Loucy (cell line): Measurements from ENCODE around the gene DDX23.

Source experiments
- H2AFZ ChIP-seq: fragments of 200-600 bp; sonication (generic); 2 replicates; pipeline ENCODE4 v1.6.0; 2016; ENCODE audit warnings: antibody characterized with exemption, mild to moderate bottlenecking, low read length, moderate library complexity
- H3F3A ChIP-seq: fragments of 200-600 bp; 2 replicates; pipeline ENCODE4 v1.6.0; 2016; ENCODE audit warnings: antibody characterized with exemption, low read depth, mild to moderate bottlenecking
- H3K27me3 ChIP-seq: fragments of 200-600 bp; sonication (generic); 2 replicates; pipeline ENCODE4 v1.6.1; 2014; ENCODE audit warnings: low read length, mild to moderate bottlenecking; ENCODE audit not compliant: insufficient read depth, poor library complexity, severe bottlenecking
- H3K36me3 ChIP-seq: fragments of 200-600 bp; sonication (generic); 2 replicates; pipeline ENCODE4 v1.6.1; 2016; ENCODE audit warnings: low read length; ENCODE audit not compliant: insufficient read depth
- H3K4me1 ChIP-seq: fragments of 200-600 bp; sonication (generic); 2 replicates; pipeline ENCODE4 v1.5.1; 2014; ENCODE audit warnings: low read length, mild to moderate bottlenecking; ENCODE audit not compliant: insufficient read depth, poor library complexity, severe bottlenecking
- H3K4me2 ChIP-seq: fragments of 200-600 bp; sonication (generic); 2 replicates; pipeline ENCODE4 v1.6.0; 2014; ENCODE audit warnings: antibody characterized with exemption, low read length, low read depth, mild to moderate bottlenecking; ENCODE audit not compliant: poor library complexity, severe bottlenecking
- H3K4me3 ChIP-seq: fragments of 200-600 bp; sonication (generic); 2 replicates; pipeline ENCODE4 v1.5.1; 2014; ENCODE audit warnings: low read length, mild to moderate bottlenecking, mixed read lengths; ENCODE audit not compliant: poor library complexity, severe bottlenecking
- H3K79me2 ChIP-seq: fragments of 200-600 bp; sonication (generic); 2 replicates; pipeline ENCODE4 v1.6.1; 2014; ENCODE audit warnings: low read length; ENCODE audit not compliant: insufficient read depth
- H3K9ac ChIP-seq: fragments of 200-600 bp; sonication (generic); 2 replicates; pipeline ENCODE4 v1.6.0; 2014; ENCODE audit warnings: mild to moderate bottlenecking, low read depth, low read length, moderate library complexity; ENCODE audit not compliant: poor library complexity, severe bottlenecking
- H3K9me2 ChIP-seq: fragments of 200-600 bp; sonication (generic); replicated peaks from 2 replicates; pipeline ENCODE4 v1.6.1; 2016; ENCODE audit warnings: low read depth, low read length, mixed read lengths
- H3K9me3 ChIP-seq: fragments of 200-600 bp; sonication (generic); 2 replicates; pipeline ENCODE4 v1.6.1; 2014; ENCODE audit warnings: mild to moderate bottlenecking, antibody characterized with exemption, low read length, low read depth; ENCODE audit not compliant: insufficient read depth
- H4K20me1 ChIP-seq: fragments of 200-600 bp; sonication (generic); 2 replicates; pipeline ENCODE4 v1.6.0; 2014; ENCODE audit warnings: antibody characterized with exemption, low read length, mild to moderate bottlenecking; ENCODE audit not compliant: insufficient read depth, poor library complexity, severe bottlenecking
- CTCF ChIP-seq: fragments of 200-600 bp; sonication (generic); conservative IDR thresholded peaks from 2 replicates; pipeline ENCODE4 v1.5.1; 2014; ENCODE audit warnings: mild to moderate bottlenecking, antibody characterized with exemption, low read length
- EZH2phosphoT487 ChIP-seq: fragments of 200-600 bp; IDR thresholded peaks from 2 replicates; pipeline ENCODE4 v1.6.1; 2018; ENCODE audit warnings: antibody characterized with exemption, mild to moderate bottlenecking, moderate library complexity, borderline replicate concordance

DDX23 gene

GRCh38 chr12:48800457-48800856 is 51.5 kb downstream of the DDX23 start:
- no peaks in the 10 kb centered on the region for H3K79me2 ChIP-seq
- H3K27me3 ChIP-seq, result no peaks in the 10 kb centered on the region
- H3K9ac ChIP-seq, result no peak overlapping the region
- no peaks in the 10 kb centered on the region for H3K9me3 ChIP-seq
- H3K4me2 ChIP-seq, result no peak overlapping the region
- no peaks in the 10 kb centered on the region for H3F3A ChIP-seq
- no peaks in the 10 kb centered on the region for H4K20me1 ChIP-seq
- no peaks in the 10 kb centered on the region for H3K36me3 ChIP-seq
- no peaks in the 10 kb centered on the region for H3K4me1 ChIP-seq
- no peak for TF ChIP-seq EZH2phosphoT487
- no peak overlapping the region for H3K4me3 ChIP-seq
- no peak overlapping the region for H2AFZ ChIP-seq
- H3K9me2 ChIP-seq, result no peaks in the 10 kb centered on the region

- H3F3A ChIP-seq, result no peaks in the 10 kb centered on the region
- no peaks in the 10 kb centered on the region for H3K79me2 ChIP-seq
- H3K9ac ChIP-seq, result no peak overlapping the region
- no peaks in the 10 kb centered on the region for H3K27me3 ChIP-seq
- H4K20me1 ChIP-seq, result no peaks in the 10 kb centered on the region
- no peak overlapping the region for H3K4me2 ChIP-seq
- no peaks in the 10 kb centered on the region for H3K9me2 ChIP-seq
- no peak overlapping the region for H2AFZ ChIP-seq
- H3K4me3 ChIP-seq, result no peak overlapping the region
- H3K9me3 ChIP-seq, result no peaks in the 10 kb centered on the region
- no peak for TF ChIP-seq CTCF
- TF ChIP-seq EZH2phosphoT487, result no peak
- no peaks in the 10 kb centered on the region for H3K36me3 ChIP-seq
- H3K4me1 ChIP-seq, result no peaks in the 10 kb centered on the region
Observed at GRCh38 chr12:48796976-48797375, 55.0 kb downstream of the DDX23 start.

- Histone ChIP-seq H3K79me2 (no peaks in the 10 kb centered on the region), H3K9ac (no peak overlapping the region), H3K36me3 (no peaks in the 10 kb centered on the region), H3F3A (no peaks in the 10 kb centered on the region), H3K9me2 (no peaks in the 10 kb centered on the region), H3K9me3 (no peaks in the 10 kb centered on the region), H3K4me2 (no peak overlapping the region), H4K20me1 (no peaks in the 10 kb centered on the region), H2AFZ (no peak overlapping the region), H3K27me3 (no peaks in the 10 kb centered on the region), H3K4me3 (no peak overlapping the region), H3K4me1 (no peaks in the 10 kb centered on the region)
- TF ChIP-seq EZH2phosphoT487 (no peak), CTCF (peak; percentile 99)
Observed at GRCh38 chr12:48795550-48796455, 56.2 kb downstream of the DDX23 start.

GRCh38 chr12:48794870-48795269 is 57.1 kb downstream of the DDX23 start:
- H3K36me3 ChIP-seq, result no peaks in the 10 kb centered on the region
- H3K4me2 ChIP-seq, result no peak overlapping the region
- H3K27me3 ChIP-seq, result no peaks in the 10 kb centered on the region
- no peaks in the 10 kb centered on the region for H3F3A ChIP-seq
- no peaks in the 10 kb centered on the region for H4K20me1 ChIP-seq
- H2AFZ ChIP-seq, result no peak overlapping the region
- H3K9ac ChIP-seq, result no peak overlapping the region
- H3K79me2 ChIP-seq, result no peaks in the 10 kb centered on the region
- H3K9me2 ChIP-seq, result no peaks in the 10 kb centered on the region
- no peak overlapping the region for H3K4me3 ChIP-seq
- peaks cover 4% of the 10 kb centered on the region for H3K4me1 ChIP-seq
- H3K9me3 ChIP-seq, result no peaks in the 10 kb centered on the region
- no peak for TF ChIP-seq CTCF
- no peak for TF ChIP-seq EZH2phosphoT487
